OCI-LY3 (cell line): Measurements from ENCODE around the gene RAB31.
"Not testable (repeated sequence)": the region's sequence is repeated elsewhere in the genome, so short reads cannot be mapped to it uniquely, and the experiment has no call there.

Experiments used
- H2AFZ ChIP-seq: fragments of 200-600, 300-600 bp; shearing (Covaris generic); 2 replicates; pipeline ENCODE4 v1.6.0; 2014; ENCODE audit warnings: antibody characterized with exemption, low read depth, low read length
- H3K27ac ChIP-seq: fragments of 200-600, 300-600 bp; sonication (generic); 2 replicates; pipeline ENCODE4 v1.5.1; 2014; ENCODE audit warnings: mild to moderate bottlenecking, low read length, moderate library complexity, mixed read lengths
- H3K27me3 ChIP-seq: fragments of 200-600, 300-600 bp; sonication (generic); 2 replicates; pipeline ENCODE4 v1.6.1; 2014; ENCODE audit warnings: low read depth, low read length, mixed read lengths
- H3K36me3 ChIP-seq: fragments of 200-600, 300-600 bp; sonication (generic); replicated peaks from 2 replicates; pipeline ENCODE3; 2014; ENCODE audit warnings: low read depth, low read length, mixed read lengths
- H3K4me1 ChIP-seq: fragments of 300-600, 200-600 bp; sonication (generic); 2 replicates; pipeline ENCODE4 v1.6.1; 2014; ENCODE audit warnings: low read length, mixed read lengths
- H3K4me2 ChIP-seq: fragments of 200-600, 300-600 bp; sonication (generic); 2 replicates; pipeline ENCODE4 v1.6.1; 2014; ENCODE audit warnings: low read length, mixed read lengths
- H3K4me3 ChIP-seq: fragments of 300-600, 200-600 bp; sonication (generic); 2 replicates; pipeline ENCODE4 v1.5.1; 2014; ENCODE audit warnings: antibody characterized with exemption, mild to moderate bottlenecking, low read length, moderate library complexity
- H3K79me2 ChIP-seq: fragments of 300-600, 200-600 bp; shearing (Covaris generic); 2 replicates; pipeline ENCODE4 v1.6.1; 2014; ENCODE audit warnings: mild to moderate bottlenecking, low read length, mixed read lengths
- H3K9ac ChIP-seq: fragments of 300-600, 200-600 bp; shearing (Covaris generic); 2 replicates; pipeline ENCODE4 v1.6.0; 2014; ENCODE audit warnings: mild to moderate bottlenecking, low read length, moderate library complexity
- H3K9me3 ChIP-seq: fragments of 200-600, 300-600 bp; shearing (Covaris generic); 2 replicates; pipeline ENCODE4 v1.6.1; 2014; ENCODE audit warnings: low read length, mixed read lengths; ENCODE audit not compliant: insufficient read depth
- H4K20me1 ChIP-seq: fragments of 200-600, 300-600 bp; sonication (generic); 2 replicates; pipeline ENCODE4 v1.6.1; 2016; ENCODE audit warnings: low read length, mixed read lengths; ENCODE audit not compliant: insufficient read depth
- CTCF ChIP-seq: fragments of 200-600, 300-600 bp; sonication (generic); IDR thresholded peaks from 2 replicates; pipeline ENCODE4 v1.5.1; 2014; ENCODE audit warnings: antibody characterized with exemption, low read length, low read depth
- EZH2phosphoT487 ChIP-seq: fragments of 200-600 bp; shearing (Covaris generic); IDR thresholded peaks from 2 replicates; pipeline ENCODE4 v1.6.1; 2018; ENCODE audit warnings: antibody characterized with exemption, mixed run types, low read depth

The RAB31 gene

GRCh38 chr18:9894454-9895068, 186.5 kb downstream of the RAB31 start:
- Histone ChIP-seq H3K9me3 (no peaks in the 10 kb centered on the region), H3K79me2 (no peaks in the 10 kb centered on the region), H3K4me3 (no peak overlapping the region), H3K36me3 (no peaks in the 10 kb centered on the region), H2AFZ (no peak overlapping the region), H3K9ac (no peak overlapping the region), H4K20me1 (no peaks in the 10 kb centered on the region), H3K4me1 (no peaks in the 10 kb centered on the region), H3K27me3 (no peaks in the 10 kb centered on the region), H3K4me2 (no peak overlapping the region), H3K27ac (no peak overlapping the region)
- TF ChIP-seq EZH2phosphoT487 (no peak), CTCF (no peak)

GRCh38 chr18:9897129-9897528, 189.0 kb downstream of the RAB31 start:
- no peak overlapping the region for H3K4me2 ChIP-seq
- no peaks in the 10 kb centered on the region for H4K20me1 ChIP-seq
- no peaks in the 10 kb centered on the region for H3K4me1 ChIP-seq
- no peaks in the 10 kb centered on the region for H3K36me3 ChIP-seq
- H3K27ac ChIP-seq: no peak overlapping the region
- H3K4me3 ChIP-seq: no peak overlapping the region
- no peak overlapping the region for H3K9ac ChIP-seq
- no peak overlapping the region for H2AFZ ChIP-seq
- TF ChIP-seq EZH2phosphoT487 (no peak), CTCF (no peak)
- H3K27me3 ChIP-seq: no peaks in the 10 kb centered on the region
- no peaks in the 10 kb centered on the region for H3K79me2 ChIP-seq
- no peaks in the 10 kb centered on the region for H3K9me3 ChIP-seq

- not testable (repeated sequence) for H3K9me3 ChIP-seq, H3K36me3 ChIP-seq, H3K79me2 ChIP-seq, H3K4me3 ChIP-seq, H2AFZ ChIP-seq, H3K9ac ChIP-seq, H3K27me3 ChIP-seq, H4K20me1 ChIP-seq, H3K27ac ChIP-seq, H3K4me2 ChIP-seq, H3K4me1 ChIP-seq
These were observed 189.7 kb downstream of the RAB31 start for GRCh38 chr18:9897787-9898291.

- Histone ChIP-seq H3K27ac (no peak overlapping the region), H3K4me2 (no peak overlapping the region), H3K4me3 (no peak overlapping the region), H3K9ac (no peak overlapping the region), H4K20me1 (no peaks in the 10 kb centered on the region), H3K9me3 (no peaks in the 10 kb centered on the region), H3K79me2 (no peaks in the 10 kb centered on the region), H3K27me3 (no peaks in the 10 kb centered on the region), H3K36me3 (no peaks in the 10 kb centered on the region), H3K4me1 (no peaks in the 10 kb centered on the region), H2AFZ (no peak overlapping the region)
- TF ChIP-seq EZH2phosphoT487: no peak
- TF ChIP-seq CTCF: no peak
These were observed 190.9 kb downstream of the RAB31 start for GRCh38 chr18:9898792-9899549.

- H3K4me3 ChIP-seq, H4K20me1 ChIP-seq, H3K36me3 ChIP-seq, H3K4me1 ChIP-seq, H3K27ac ChIP-seq, H3K9me3 ChIP-seq, H3K79me2 ChIP-seq, H3K4me2 ChIP-seq, H3K27me3 ChIP-seq, H2AFZ ChIP-seq, H3K9ac ChIP-seq: not testable (repeated sequence)
These were observed 191.4 kb downstream of the RAB31 start for GRCh38 chr18:9899550-9899930.
